HCT116 (cell line): ENCODE data around the gene HNF4A. TPM values are rescaled to one million over a fixed set of nuclear protein-coding genes. Genes with fewer than 3 reads are reported as not detected.

ENCODE experiments used
- ATAC-seq: fragments of 200-7000 bp; cut with Tn5 transposase; 2 replicates; pipeline ENCODE4 v1.9.1; 2020; ENCODE audit warnings: mild to moderate bottlenecking, moderate library complexity
- BruUV-seq: library from RNA; stranded (reverse); fragments of 400-500 nt; replicated peaks from 2 replicates; lab custom pipeline; 2021; lab: Mats Ljungman, UMichigan
- CTCF ChIA-PET: fragments of 300-600 bp; sonication (Branson Sonifier 250); formaldehyde crosslinking; loops from one replicate; lab custom pipeline; 2021; ENCODE audit warnings: antibody characterized with exemption; lab: Charles Lee
- POLR2A ChIA-PET: fragments of 300-600, 350-600 bp; sonication (Branson Sonifier 250); formaldehyde crosslinking; loops from one replicate; lab custom pipeline; 2021; ENCODE audit warnings: antibody characterized with exemption; lab: Charles Lee
- RAD21 ChIA-PET, 2 experiments: fragments of 300-600 bp; sonication (Branson Sonifier 250); formaldehyde crosslinking; loops; one replicate each; lab custom pipeline; 2023; ENCODE audit warnings: low total read pairs in 2 of 2; ENCODE audit not compliant: uncharacterized antibody in 2 of 2, unreplicated experiment in 2 of 2, low non-redundant PET in 1 of 2; lab: Charles Lee
- DNase-seq: peaks from one replicate; pipeline ENCODE4 v3.0.0-alpha.2; 2010; ENCODE audit warnings: low read depth, low spot score
- H2AFZ ChIP-seq: fragments of 200-600 bp; shearing (Covaris generic), sonication (generic); 2 replicates; pipeline ENCODE4 v1.6.1; 2017; ENCODE audit warnings: low read depth, mixed run types, mixed read lengths, antibody characterized with exemption, low read length; ENCODE audit not compliant: poor library complexity, severe bottlenecking
- H3K27ac ChIP-seq: 2 replicates; pipeline ENCODE4 v1.5.1; 2012; ENCODE audit warnings: low read depth, low read length
- H3K27me3 ChIP-seq: fragments of 200-600 bp; sonication (generic); 2 replicates; pipeline ENCODE4 v1.6.1; 2016; ENCODE audit warnings: mixed run types, low read length, mixed read lengths; ENCODE audit not compliant: insufficient read depth
- H3K36me3 ChIP-seq, 2 experiments: fragments of 200-500 bp in 1 of 2; fragments of 200-600 bp in 1 of 2; sonication (Bioruptor generic) in 1 of 2; sonication (generic) in 1 of 2; 2 replicates each; pipeline versions ENCODE4 v1.5.1 to v1.6.1; 2014 to 2016; ENCODE audit warnings: low read length in 2 of 2, inconsistent platforms in 1 of 2, mixed read lengths in 1 of 2, mixed run types in 1 of 2; ENCODE audit not compliant: insufficient read depth in 2 of 2, control insufficient read depth in 1 of 2
- H3K4me1 ChIP-seq, 2 experiments: fragments of 200-600 bp in 1 of 2; sonication (generic) in 1 of 2; 2 replicates each; pipeline versions ENCODE4 v1.5.1 to v1.6.1; 2012 to 2017; ENCODE audit warnings: low read length in 2 of 2, inconsistent platforms in 1 of 2, mild to moderate bottlenecking in 1 of 2, mixed read lengths in 1 of 2, mixed run types in 1 of 2, moderate library complexity in 1 of 2; ENCODE audit not compliant: insufficient read depth in 2 of 2, control insufficient read depth in 1 of 2
- H3K4me2 ChIP-seq: fragments of 200-600 bp; sonication (generic); 2 replicates; pipeline ENCODE4 v1.6.1; 2017; ENCODE audit warnings: mixed run types, low read length, mixed read lengths
- H3K4me3 ChIP-seq, 2 experiments: fragments of 200-600 bp in 1 of 2; sonication (generic) in 1 of 2; replicated peaks in 1 of 2; 2 replicates each; pipeline ENCODE4 v1.5.1; 2011 to 2016; ENCODE audit warnings: low read length in 2 of 2, control low read depth in 1 of 2, low read depth in 1 of 2, mild to moderate bottlenecking in 1 of 2, mixed read lengths in 1 of 2, mixed run types in 1 of 2
- H3K79me2 ChIP-seq: fragments of 200-600 bp; sonication (generic); 2 replicates; pipeline ENCODE4 v1.6.1; 2017; ENCODE audit warnings: mild to moderate bottlenecking, mixed run types, low read length, moderate library complexity, mixed read lengths; ENCODE audit not compliant: insufficient read depth
- H3K9ac ChIP-seq: fragments of 200-600 bp; sonication (generic); 2 replicates; pipeline ENCODE4 v1.6.1; 2016; ENCODE audit warnings: low read length, mixed read lengths
- H3K9me2 ChIP-seq: fragments of 200-600 bp; sonication (generic), shearing (Covaris generic); 2 replicates; pipeline ENCODE4 v1.6.1; 2017; ENCODE audit warnings: mixed run types, mild to moderate bottlenecking, moderate library complexity; ENCODE audit not compliant: insufficient read depth
- H3K9me3 ChIP-seq, 2 experiments: fragments of 200-500 bp in 1 of 2; fragments of 200-600 bp in 1 of 2; sonication (Bioruptor generic) in 1 of 2; sonication (generic) in 1 of 2; 2 replicates each; pipeline ENCODE4 v1.6.1; 2014 to 2017; ENCODE audit warnings: low read length in 2 of 2, mixed read lengths in 2 of 2, inconsistent platforms in 1 of 2, low read depth in 1 of 2, mild to moderate bottlenecking in 1 of 2, mixed run types in 1 of 2, moderate library complexity in 1 of 2; ENCODE audit not compliant: control insufficient read depth in 1 of 2, insufficient read depth in 1 of 2
- H4K20me1 ChIP-seq: fragments of 200-600 bp; sonication (generic), shearing (Covaris generic); 2 replicates; pipeline ENCODE4 v1.6.1; 2017; ENCODE audit warnings: mixed run types, mild to moderate bottlenecking, moderate library complexity; ENCODE audit not compliant: insufficient read depth
- CEBPB ChIP-seq: IDR thresholded peaks from 2 replicates; pipeline ENCODE4 v1.6.1; 2012; ENCODE audit warnings: low read depth
- EZH2 ChIP-seq: fragments of 200-600 bp; sonication (generic); IDR thresholded peaks from 2 replicates; pipeline ENCODE4 v1.6.1; 2017; ENCODE audit warnings: antibody characterized with exemption, mixed run types
- POLR2AphosphoS5 ChIP-seq: IDR thresholded peaks from 2 replicates; pipeline ENCODE4 v1.6.1; 2011; ENCODE audit warnings: mild to moderate bottlenecking, low read depth, low read length, moderate library complexity
- RAD21 ChIP-seq: IDR thresholded peaks from 2 replicates; pipeline ENCODE4 v1.6.1; 2012; ENCODE audit warnings: low read depth, mild to moderate bottlenecking
- ZFX ChIP-seq: fragments of 450-650 bp; IDR thresholded peaks from 2 replicates; pipeline ENCODE4 v1.6.1; 2017
- intact Hi-C: fragments of 100-400 bp; cut with micrococcal nuclease; formaldehyde crosslinking; loops from 2 replicates; pipeline ENCODE4 v1.10.0; 2022
- total RNA-seq: library from RNA; stranded (reverse); gene quantifications from one replicate; pipeline ENCODE4 v1.2.1, GENCODE V29; 2021; ENCODE audit not compliant: unreplicated experiment
- TF ChIP-seq, protein P1 (sequence below), 3 experiments: fragments of 200-600 bp in 1 of 3; sonication (generic) in 1 of 3; IDR thresholded peaks in 2 of 3; conservative IDR thresholded peaks in 1 of 3; 2 replicates each; pipeline ENCODE4 v1.5.1; 2012 to 2017; ENCODE audit warnings: low read depth in 2 of 3, low read length in 2 of 3, antibody characterized with exemption in 1 of 3, borderline replicate concordance in 1 of 3, control low read depth in 1 of 3, mild to moderate bottlenecking in 1 of 3, mixed read lengths in 1 of 3, mixed run types in 1 of 3, moderate library complexity in 1 of 3; ENCODE audit not compliant: insufficient read depth in 1 of 3
- TF ChIP-seq, protein P2 (sequence below): IDR thresholded peaks from 2 replicates; pipeline ENCODE4 v1.6.1; 2012

The HNF4A gene
- total RNA-seq, 1 experiment from 2014 or later = 7.4 TPM

DNA sequence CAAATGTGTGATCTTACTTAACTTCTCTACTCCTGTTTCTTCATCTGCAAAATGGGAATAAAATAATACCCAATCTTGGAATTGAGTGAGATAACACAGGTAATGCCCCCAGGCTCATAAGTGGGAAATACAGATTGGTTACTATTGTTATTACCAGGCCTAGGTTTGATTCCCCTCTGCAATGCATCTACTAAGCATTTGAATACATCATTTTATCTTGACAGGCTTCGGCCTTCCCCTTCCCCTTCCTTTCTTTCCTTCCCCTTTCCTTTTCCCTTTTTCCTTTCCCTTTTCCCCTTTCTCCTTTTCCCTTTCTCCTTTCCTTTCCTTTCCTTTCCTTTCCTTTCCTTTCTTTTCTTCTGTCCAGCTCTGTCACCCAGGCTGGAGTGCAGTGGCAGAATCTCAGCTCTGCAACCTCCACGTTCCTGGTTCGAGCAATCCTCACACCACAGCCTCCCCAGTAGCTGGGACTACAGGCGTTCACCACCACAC, 7.3 kb upstream of the HNF4A start (continued):
- TF ChIP-seq ZFX = no peak
- TF ChIP-seq EZH2 = no peak
- TF ChIP-seq RAD21 = no peak
- no peak for TF ChIP-seq CEBPB

DNA sequence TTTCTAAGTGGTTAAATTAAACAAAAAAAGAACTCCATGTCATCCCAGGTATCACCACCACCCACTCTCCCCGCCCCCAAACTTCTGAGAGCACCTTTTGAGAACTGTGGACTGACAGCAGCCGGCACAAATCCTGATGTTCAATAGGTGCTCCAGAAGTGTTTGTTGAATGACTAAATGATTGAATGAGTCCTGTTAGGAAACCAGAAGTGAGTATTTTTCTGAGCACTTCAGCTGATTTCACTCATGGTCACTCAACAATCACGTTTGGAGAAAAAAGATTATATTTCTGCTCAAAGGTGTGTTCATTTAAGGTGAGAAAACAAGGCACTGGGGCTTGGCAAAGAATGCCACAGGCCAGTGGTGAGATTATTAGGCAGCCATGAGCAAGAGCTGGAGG, 6.2 kb upstream of the HNF4A start:
- ChIA-PET CTCF (no interaction called here), RAD21 (no interaction called here)
- H3K27ac ChIP-seq = no peak overlapping the region
- H3K9me3 ChIP-seq = no peaks in the 10 kb centered on the region
- no peaks in the 10 kb centered on the region for H3K4me1 ChIP-seq
- no peak overlapping the region for H3K9ac ChIP-seq
- H3K36me3 ChIP-seq = no peaks in the 10 kb centered on the region
- H3K27me3 ChIP-seq = no peaks in the 10 kb centered on the region
- H3K9me2 ChIP-seq = no peaks in the 10 kb centered on the region
- ATAC-seq = no peak
- no peak for DNase-seq
- H4K20me1 ChIP-seq = no peaks in the 10 kb centered on the region
- no peak overlapping the region for H3K4me2 ChIP-seq
- H2AFZ ChIP-seq = no peak overlapping the region
- H3K4me3 ChIP-seq = no peak overlapping the region
- intact Hi-C loops = no loop called here
- H3K79me2 ChIP-seq = no peaks in the 10 kb centered on the region
- BruUV-seq = no TSS peak
- no peak for TF ChIP-seq POLR2AphosphoS5
- TF ChIP-seq, protein P1, sequence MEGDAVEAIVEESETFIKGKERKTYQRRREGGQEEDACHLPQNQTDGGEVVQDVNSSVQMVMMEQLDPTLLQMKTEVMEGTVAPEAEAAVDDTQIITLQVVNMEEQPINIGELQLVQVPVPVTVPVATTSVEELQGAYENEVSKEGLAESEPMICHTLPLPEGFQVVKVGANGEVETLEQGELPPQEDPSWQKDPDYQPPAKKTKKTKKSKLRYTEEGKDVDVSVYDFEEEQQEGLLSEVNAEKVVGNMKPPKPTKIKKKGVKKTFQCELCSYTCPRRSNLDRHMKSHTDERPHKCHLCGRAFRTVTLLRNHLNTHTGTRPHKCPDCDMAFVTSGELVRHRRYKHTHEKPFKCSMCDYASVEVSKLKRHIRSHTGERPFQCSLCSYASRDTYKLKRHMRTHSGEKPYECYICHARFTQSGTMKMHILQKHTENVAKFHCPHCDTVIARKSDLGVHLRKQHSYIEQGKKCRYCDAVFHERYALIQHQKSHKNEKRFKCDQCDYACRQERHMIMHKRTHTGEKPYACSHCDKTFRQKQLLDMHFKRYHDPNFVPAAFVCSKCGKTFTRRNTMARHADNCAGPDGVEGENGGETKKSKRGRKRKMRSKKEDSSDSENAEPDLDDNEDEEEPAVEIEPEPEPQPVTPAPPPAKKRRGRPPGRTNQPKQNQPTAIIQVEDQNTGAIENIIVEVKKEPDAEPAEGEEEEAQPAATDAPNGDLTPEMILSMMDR (IDR thresholded peaks at IDR 0.05 in 2 of 3, conservative IDR thresholded peaks at IDR 0.05 in 1 of 3; ENCODE audit: borderline replicate concordance in 1 of 3, insufficient read depth in 1 of 3, low read depth in 2 of 3, low read length in 2 of 3) = no peak
- TF ChIP-seq, protein P2, sequence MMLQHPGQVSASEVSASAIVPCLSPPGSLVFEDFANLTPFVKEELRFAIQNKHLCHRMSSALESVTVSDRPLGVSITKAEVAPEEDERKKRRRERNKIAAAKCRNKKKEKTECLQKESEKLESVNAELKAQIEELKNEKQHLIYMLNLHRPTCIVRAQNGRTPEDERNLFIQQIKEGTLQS = no peak
- TF ChIP-seq, all 23 proteins: peak for 0
- POLR2A ChIA-PET = no interaction called here
